Tibial nerve (tissue), 4 donors: ENCODE measurements around the gene DHX57.

Experiments used
- EP300 ChIP-seq, 2 donors: sonication (generic); formaldehyde crosslinking; IDR thresholded peaks; one replicate each; pipeline ENCODE4 v1.6.1; 2017; ENCODE audit warnings: antibody characterized with exemption in 2 of 2, mild to moderate bottlenecking in 1 of 2
- TF ChIP-seq, protein P1 (sequence below), 5 experiments: fragments of 200-600 bp in 3 of 5; fragments of 450-650 bp in 2 of 5; sonication (generic) in 3 of 5; IDR thresholded peaks; one replicate each; pipeline ENCODE4 v1.5.1; 2016 to 2019; ENCODE audit warnings: antibody characterized with exemption in 5 of 5, mild to moderate bottlenecking in 3 of 5, moderate library complexity in 2 of 5

DNA sequence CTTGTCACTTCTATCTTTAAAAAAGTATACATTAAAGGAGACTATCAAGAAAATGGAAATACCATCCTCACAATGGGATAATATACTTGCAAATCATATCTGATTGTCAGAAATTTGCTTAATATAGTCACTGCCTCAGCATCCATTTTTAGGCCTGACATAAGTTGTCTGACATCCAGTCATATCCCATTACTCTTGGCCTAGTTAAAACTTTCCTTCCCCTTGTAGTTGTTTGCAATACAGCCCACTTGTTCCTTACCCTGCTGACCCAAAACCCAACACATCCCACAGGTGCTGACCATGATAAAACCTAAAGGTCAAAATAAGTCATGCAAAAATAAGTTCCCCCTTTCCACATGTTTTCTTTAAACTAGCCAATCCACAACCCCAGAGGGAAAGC is 10.3 kb upstream of the DHX57 start:
- TF ChIP-seq, protein P1, sequence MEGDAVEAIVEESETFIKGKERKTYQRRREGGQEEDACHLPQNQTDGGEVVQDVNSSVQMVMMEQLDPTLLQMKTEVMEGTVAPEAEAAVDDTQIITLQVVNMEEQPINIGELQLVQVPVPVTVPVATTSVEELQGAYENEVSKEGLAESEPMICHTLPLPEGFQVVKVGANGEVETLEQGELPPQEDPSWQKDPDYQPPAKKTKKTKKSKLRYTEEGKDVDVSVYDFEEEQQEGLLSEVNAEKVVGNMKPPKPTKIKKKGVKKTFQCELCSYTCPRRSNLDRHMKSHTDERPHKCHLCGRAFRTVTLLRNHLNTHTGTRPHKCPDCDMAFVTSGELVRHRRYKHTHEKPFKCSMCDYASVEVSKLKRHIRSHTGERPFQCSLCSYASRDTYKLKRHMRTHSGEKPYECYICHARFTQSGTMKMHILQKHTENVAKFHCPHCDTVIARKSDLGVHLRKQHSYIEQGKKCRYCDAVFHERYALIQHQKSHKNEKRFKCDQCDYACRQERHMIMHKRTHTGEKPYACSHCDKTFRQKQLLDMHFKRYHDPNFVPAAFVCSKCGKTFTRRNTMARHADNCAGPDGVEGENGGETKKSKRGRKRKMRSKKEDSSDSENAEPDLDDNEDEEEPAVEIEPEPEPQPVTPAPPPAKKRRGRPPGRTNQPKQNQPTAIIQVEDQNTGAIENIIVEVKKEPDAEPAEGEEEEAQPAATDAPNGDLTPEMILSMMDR (IDR thresholded peaks at IDR 0.05) = no peak
- TF ChIP-seq EP300 (IDR thresholded peaks at IDR 0.05) = no peak
